ENCODE data around the gene ATP2C2. TPM values are rescaled to one million over a fixed set of nuclear protein-coding genes. Genes with fewer than 3 reads are reported as not detected.

The ATP2C2 gene
- total and polyA plus RNA-seq, 2 of the 8 experiments (the other 6 are each of a cell fraction or from before 2014, with no cell fraction given) = 1.2 to 2.8 TPM

- no peak for TF ChIP-seq USF2 (IDR thresholded peaks at IDR 0.05; ENCODE audit: low read length)
Observed at GRCh38 chr16:84348386-84348888, 19.9 kb upstream of the ATP2C2 start (continued).

All from H1 (cell line).